Neuron (in vitro differentiated cells): ENCODE data around the gene NCKAP5.

ENCODE experiments used
- H2AFZ ChIP-seq: one replicate; pipeline ENCODE4 v1.6.1; 2013; ENCODE audit warnings: low read depth, mild to moderate bottlenecking, inconsistent platforms, low read length, moderate library complexity
- H3K27me3 ChIP-seq: one replicate; pipeline ENCODE4 v1.6.1; 2013; ENCODE audit warnings: low read length; ENCODE audit not compliant: insufficient read depth
- H3K36me3 ChIP-seq: one replicate; pipeline ENCODE4 v1.6.1; 2013; ENCODE audit warnings: low read length; ENCODE audit not compliant: insufficient read depth
- H3K4me1 ChIP-seq: one replicate; pipeline ENCODE4 v1.6.1; 2013; ENCODE audit warnings: low read length; ENCODE audit not compliant: insufficient read depth
- H3K4me3 ChIP-seq: 2 replicates; pipeline ENCODE4 v1.5.1; 2013; ENCODE audit warnings: mild to moderate bottlenecking, low read length, moderate library complexity
- H3K9me3 ChIP-seq: one replicate; pipeline ENCODE4 v1.6.1; 2013; ENCODE audit warnings: low read length

NCKAP5 gene

DNA sequence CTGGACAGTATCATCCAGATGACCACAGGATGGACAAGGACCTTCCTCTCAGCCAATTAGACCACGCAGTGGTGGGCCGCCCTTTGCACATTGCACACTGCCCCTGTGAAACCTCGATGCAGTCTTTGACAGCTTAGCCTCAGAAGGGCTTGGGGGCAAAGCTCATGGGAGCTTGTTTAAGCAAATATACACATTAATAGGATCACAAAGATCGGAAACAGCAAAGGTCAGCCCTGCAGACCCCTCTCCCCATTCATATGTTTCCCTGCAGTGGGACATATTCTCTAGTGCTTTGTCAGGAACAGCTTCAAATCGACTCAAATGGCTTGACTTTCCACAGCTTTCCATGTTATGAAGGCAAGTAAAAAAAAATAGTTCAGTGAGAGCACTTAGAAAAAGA, 708.7 kb downstream of the NCKAP5 start:
- Histone ChIP-seq H3K4me3 (no peak overlapping the region), H3K4me1 (peaks cover 10% of the 10 kb centered on the region), H3K9me3 (peaks cover 2% of the 10 kb centered on the region), H3K27me3 (no peaks in the 10 kb centered on the region), H2AFZ (no peak overlapping the region), H3K36me3 (no peaks in the 10 kb centered on the region)

DNA sequence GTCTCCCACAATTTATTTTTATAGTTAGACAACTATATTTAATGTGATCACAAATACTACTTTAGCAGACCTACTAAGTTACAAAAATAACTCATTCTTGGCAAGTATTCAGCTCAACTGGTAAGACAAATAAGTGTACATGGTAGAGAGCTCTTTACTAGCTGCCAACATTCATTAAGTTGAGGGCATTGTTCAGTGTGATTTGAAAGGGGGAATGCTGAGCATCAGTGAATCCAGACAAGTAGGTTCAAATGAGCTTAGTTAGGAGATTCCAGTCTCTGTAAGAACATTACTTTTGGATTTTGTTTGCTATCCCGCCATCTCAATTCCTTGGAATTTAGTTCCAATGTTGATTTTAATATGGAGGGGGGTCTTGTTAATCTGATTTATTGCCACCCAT, 710.9 kb downstream of the NCKAP5 start:
- H3K9me3 ChIP-seq, result peaks cover 1% of the 10 kb centered on the region
- H3K4me3 ChIP-seq, result no peak overlapping the region
- no peaks in the 10 kb centered on the region for H3K36me3 ChIP-seq
- H3K4me1 ChIP-seq, result peaks cover 10% of the 10 kb centered on the region
- no peak overlapping the region for H2AFZ ChIP-seq
- no peaks in the 10 kb centered on the region for H3K27me3 ChIP-seq

DNA sequence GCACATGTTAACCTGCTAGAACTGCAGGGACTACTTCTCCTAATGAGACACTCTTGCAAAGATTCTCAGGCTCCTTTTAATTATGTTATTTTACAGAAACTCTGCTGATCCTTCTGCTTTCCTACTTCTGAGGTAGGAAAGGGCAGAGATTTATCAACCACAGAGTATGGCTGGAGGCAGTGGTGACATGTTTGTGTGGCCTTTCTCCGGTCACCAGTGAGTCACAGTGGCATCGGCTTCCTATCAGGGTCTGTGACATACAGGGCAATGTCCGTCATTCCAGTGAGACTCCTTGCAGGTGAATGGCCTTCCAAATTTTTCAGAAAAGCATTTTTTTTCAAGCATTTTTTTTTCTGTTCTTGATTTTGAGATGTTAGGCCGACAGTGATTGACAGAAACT, 717.6 kb downstream of the NCKAP5 start:
- no peaks in the 10 kb centered on the region for H3K27me3 ChIP-seq
- no peak overlapping the region for H2AFZ ChIP-seq
- H3K4me3 ChIP-seq, result no peak overlapping the region
- H3K9me3 ChIP-seq, result no peaks in the 10 kb centered on the region
- H3K4me1 ChIP-seq, result no peaks in the 10 kb centered on the region
- no peaks in the 10 kb centered on the region for H3K36me3 ChIP-seq

DNA sequence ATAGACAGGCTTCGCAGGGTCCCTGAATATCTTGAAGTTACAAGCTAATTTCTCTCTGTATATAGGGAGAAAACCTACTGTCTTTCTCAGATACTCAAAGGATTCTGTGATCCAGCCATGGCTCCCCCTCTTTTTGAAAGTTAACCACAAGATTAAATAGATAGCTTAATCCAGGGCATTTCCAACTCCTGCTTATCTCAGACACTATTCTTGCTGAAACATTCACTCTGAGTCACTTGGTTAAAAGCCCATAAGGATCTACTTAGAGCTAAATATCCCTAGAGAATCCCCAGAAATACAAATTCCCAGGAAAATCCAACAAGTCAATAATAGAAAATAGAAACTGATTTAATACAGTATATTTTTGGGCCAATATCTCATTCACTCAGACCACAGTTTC, 719.1 kb downstream of the NCKAP5 start:
- Histone ChIP-seq H3K27me3 (no peaks in the 10 kb centered on the region), H3K9me3 (no peaks in the 10 kb centered on the region), H3K4me3 (no peak overlapping the region), H3K4me1 (no peaks in the 10 kb centered on the region), H3K36me3 (no peaks in the 10 kb centered on the region), H2AFZ (no peak overlapping the region)

DNA sequence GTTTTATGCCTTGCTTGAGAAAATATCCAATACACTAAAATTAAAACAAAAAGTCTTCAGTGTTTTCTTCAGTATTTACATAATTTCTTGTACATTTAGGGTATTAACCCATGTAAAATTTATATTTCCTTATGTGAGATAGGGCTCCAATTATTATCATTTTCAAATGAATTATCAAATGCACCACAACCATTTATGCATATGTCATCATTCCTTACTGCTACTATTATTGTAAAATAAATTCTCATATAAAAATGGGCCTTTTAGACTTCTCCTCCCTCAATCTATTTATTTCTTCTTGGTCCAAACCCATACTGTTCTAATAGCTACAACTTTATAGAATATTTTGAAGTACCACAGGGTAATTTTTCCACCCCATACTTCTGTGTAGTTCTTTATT, 722.9 kb downstream of the NCKAP5 start:
- H3K4me3 ChIP-seq, result no peak overlapping the region

GRCh38 chr2:132844585-132844984, 723.7 kb downstream of the NCKAP5 start:
- Histone ChIP-seq H3K9me3 (no peaks in the 10 kb centered on the region), H3K4me1 (no peaks in the 10 kb centered on the region), H3K27me3 (no peaks in the 10 kb centered on the region), H2AFZ (no peak overlapping the region), H3K36me3 (no peaks in the 10 kb centered on the region), H3K4me3 (no peak overlapping the region)

More for the DNA sequence above, 722.9 kb downstream of the NCKAP5 start:
- Histone ChIP-seq H3K27me3 (no peaks in the 10 kb centered on the region), H3K36me3 (no peaks in the 10 kb centered on the region), H3K9me3 (no peaks in the 10 kb centered on the region), H2AFZ (no peak overlapping the region), H3K4me1 (no peaks in the 10 kb centered on the region)

DNA sequence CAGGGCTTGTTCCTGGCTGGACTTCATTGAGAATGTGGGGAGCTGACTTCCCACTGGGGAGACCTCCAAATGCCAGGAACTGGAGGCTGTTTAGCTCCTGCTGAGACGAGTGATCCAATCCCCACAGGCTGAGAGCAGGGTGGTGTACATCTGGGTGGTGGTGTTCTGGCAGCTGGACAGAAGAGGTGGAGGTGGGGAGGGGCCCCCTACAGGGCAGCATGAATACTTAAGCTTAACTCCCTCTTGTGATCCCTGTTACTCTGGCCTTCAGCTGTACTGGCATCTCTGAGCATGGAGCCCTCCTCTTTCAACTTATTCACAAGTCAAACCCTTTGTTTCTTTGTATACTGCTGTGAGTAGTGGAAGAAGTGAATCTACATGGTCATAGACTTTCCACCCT, 730.5 kb downstream of the NCKAP5 start:
- H3K9me3 ChIP-seq, result peaks cover 3% of the 10 kb centered on the region
- H3K36me3 ChIP-seq, result no peaks in the 10 kb centered on the region
- no peaks in the 10 kb centered on the region for H3K27me3 ChIP-seq
- no peak overlapping the region for H3K4me3 ChIP-seq
- no peaks in the 10 kb centered on the region for H3K4me1 ChIP-seq
- no peak overlapping the region for H2AFZ ChIP-seq

DNA sequence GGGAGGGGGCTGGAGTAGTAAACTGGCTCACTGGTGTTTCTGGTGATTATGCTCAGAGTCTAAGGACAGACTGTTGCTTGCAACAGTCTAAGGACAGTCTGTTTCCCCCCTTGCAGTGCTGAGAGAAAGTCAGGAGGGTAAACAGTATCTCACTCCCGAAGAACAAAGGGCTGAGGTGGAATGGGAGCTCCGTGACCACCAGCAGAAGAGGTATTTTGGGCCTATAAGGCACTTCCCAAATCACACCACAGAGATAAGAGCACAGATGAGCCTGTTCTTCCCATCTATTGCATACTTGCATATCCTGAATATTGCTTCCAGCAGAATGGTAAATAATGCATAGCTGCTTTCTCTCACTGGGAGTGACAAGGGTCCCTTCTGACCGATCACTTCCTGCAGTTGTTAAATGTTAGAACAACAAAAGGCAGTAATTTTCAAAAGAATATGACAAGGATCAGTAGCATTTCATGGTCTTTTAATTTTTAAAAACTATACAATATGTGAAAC, 737.9 kb downstream of the NCKAP5 start:
- Histone ChIP-seq H3K9me3 (peaks cover 6% of the 10 kb centered on the region), H3K4me1 (no peaks in the 10 kb centered on the region), H2AFZ (no peak overlapping the region), H3K36me3 (no peaks in the 10 kb centered on the region), H3K4me3 (no peak overlapping the region), H3K27me3 (no peaks in the 10 kb centered on the region)

- Histone ChIP-seq H3K27me3 (no peaks in the 10 kb centered on the region), H2AFZ (no peak overlapping the region), H3K9me3 (peaks cover 5% of the 10 kb centered on the region), H3K36me3 (no peaks in the 10 kb centered on the region), H3K4me1 (no peaks in the 10 kb centered on the region), H3K4me3 (no peak overlapping the region)
Measured at GRCh38 chr2:132825601-132826000, 742.7 kb downstream of the NCKAP5 start.

- Histone ChIP-seq H3K36me3 (no peaks in the 10 kb centered on the region), H3K4me1 (no peaks in the 10 kb centered on the region), H3K27me3 (no peaks in the 10 kb centered on the region), H3K9me3 (peaks cover 5% of the 10 kb centered on the region), H3K4me3 (no peak overlapping the region), H2AFZ (no peak overlapping the region)
Measured at GRCh38 chr2:132824716-132825115, 743.5 kb downstream of the NCKAP5 start.

DNA sequence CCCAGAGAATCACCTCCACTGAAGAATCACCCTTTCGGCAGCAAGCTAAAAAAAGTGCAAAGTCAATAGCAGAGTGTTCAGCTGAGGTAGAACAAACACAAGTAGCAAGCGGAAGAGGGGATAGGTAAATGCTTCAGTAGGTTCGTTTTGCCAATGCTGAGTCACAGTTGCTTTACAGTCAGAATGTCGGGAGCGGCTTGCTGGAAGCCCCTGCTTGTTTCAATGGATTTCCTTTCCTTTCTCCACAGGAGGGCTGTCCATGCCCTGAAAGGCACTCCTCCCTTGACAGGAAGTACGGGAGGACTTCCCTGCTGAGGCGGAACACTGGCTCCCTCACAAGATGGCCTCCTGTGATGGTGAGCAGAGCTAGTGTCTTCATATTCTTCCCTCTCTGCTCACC, 752.0 kb downstream of the NCKAP5 start:
- no peaks in the 10 kb centered on the region for H3K36me3 ChIP-seq
- no peaks in the 10 kb centered on the region for H3K4me1 ChIP-seq
- H3K9me3 ChIP-seq, result peaks cover 2% of the 10 kb centered on the region
- no peak overlapping the region for H2AFZ ChIP-seq
- no peaks in the 10 kb centered on the region for H3K27me3 ChIP-seq
- no peak overlapping the region for H3K4me3 ChIP-seq

DNA sequence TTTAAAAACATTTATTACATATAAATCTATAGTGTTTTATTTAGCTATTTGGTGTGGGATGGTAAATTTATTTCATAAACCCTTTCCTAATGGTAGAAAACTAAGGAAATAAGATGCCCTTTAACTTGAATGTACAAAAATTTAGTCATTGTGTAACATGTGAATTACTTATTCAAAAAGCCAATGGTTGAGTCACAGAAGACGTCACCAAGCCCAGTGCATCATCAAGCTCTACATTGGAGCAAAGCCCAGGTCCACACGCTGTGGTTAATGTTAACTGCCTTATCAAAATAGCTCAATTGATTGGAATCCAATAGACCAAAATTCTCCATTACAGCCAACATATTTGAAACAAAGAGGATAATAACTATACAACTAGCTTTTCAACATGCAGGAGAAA, 752.7 kb downstream of the NCKAP5 start:
- H3K9me3 ChIP-seq, result peaks cover 2% of the 10 kb centered on the region
- H3K4me3 ChIP-seq, result no peak overlapping the region
- no peaks in the 10 kb centered on the region for H3K4me1 ChIP-seq
- no peak overlapping the region for H2AFZ ChIP-seq
- no peaks in the 10 kb centered on the region for H3K36me3 ChIP-seq
- H3K27me3 ChIP-seq, result no peaks in the 10 kb centered on the region

- Histone ChIP-seq H3K36me3 (no peaks in the 10 kb centered on the region), H3K27me3 (no peaks in the 10 kb centered on the region), H3K4me3 (no peak overlapping the region), H3K4me1 (no peaks in the 10 kb centered on the region), H2AFZ (no peak overlapping the region), H3K9me3 (peaks cover 2% of the 10 kb centered on the region)
Measured at GRCh38 chr2:132814651-132815050, 753.6 kb downstream of the NCKAP5 start.

DNA sequence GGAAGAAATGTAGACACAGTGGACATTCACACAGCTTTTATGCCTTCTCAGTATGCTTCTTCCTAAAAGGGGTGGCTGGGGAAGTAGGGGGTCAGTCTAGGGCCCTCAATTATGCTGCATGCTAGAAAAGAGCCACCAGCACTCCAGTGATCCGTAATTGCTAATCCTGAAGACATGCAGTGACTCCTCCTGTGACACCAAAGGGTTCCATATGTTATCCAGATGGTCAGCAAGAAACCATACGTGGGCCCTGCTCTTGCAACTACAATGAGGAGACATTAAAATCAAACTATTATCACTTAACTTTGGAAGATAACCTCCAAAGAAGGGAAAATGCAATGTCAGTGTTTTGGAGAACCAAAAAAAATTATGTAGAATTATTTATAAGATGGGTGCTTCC, 754.8 kb downstream of the NCKAP5 start:
- Histone ChIP-seq H3K9me3 (peaks cover 4% of the 10 kb centered on the region), H3K4me1 (no peaks in the 10 kb centered on the region), H3K4me3 (no peak overlapping the region), H2AFZ (no peak overlapping the region), H3K27me3 (no peaks in the 10 kb centered on the region), H3K36me3 (no peaks in the 10 kb centered on the region)
